Adrenal gland (tissue), 5 donors: Measurements from ENCODE around the gene PNPLA1.

Source experiments
- CTCF ChIP-seq, 6 experiments: fragments of 450-650 bp in 4 of 6; fragments of 200-600 bp in 2 of 6; sonication (generic) in 1 of 6; IDR thresholded peaks; 1 replicate in 5 of 6; 2 replicates in 1 of 6; pipeline versions ENCODE4 v1.5.1 to v1.8.0; 2016 to 2021; ENCODE audit warnings: antibody characterized with exemption in 6 of 6, mild to moderate bottlenecking in 2 of 6, moderate library complexity in 1 of 6
- POLR2A ChIP-seq, 2 donors: fragments of 450-650 bp; IDR thresholded peaks; one replicate each; pipeline ENCODE4 v1.6.1; 2017; ENCODE audit warnings: antibody characterized with exemption in 2 of 2, mild to moderate bottlenecking in 2 of 2, moderate library complexity in 1 of 2
- donor health status: DM: no; HTN: no; CAD: no.

- TF ChIP-seq CTCF (IDR thresholded peaks at IDR 0.05) (no peak), POLR2A (IDR thresholded peaks at IDR 0.05) (no peak)
Measured at GRCh38 chr6:36252005-36252404, 17.9 kb upstream of the PNPLA1 start.
